Measurements from ENCODE around the gene PTMS.

DNA sequence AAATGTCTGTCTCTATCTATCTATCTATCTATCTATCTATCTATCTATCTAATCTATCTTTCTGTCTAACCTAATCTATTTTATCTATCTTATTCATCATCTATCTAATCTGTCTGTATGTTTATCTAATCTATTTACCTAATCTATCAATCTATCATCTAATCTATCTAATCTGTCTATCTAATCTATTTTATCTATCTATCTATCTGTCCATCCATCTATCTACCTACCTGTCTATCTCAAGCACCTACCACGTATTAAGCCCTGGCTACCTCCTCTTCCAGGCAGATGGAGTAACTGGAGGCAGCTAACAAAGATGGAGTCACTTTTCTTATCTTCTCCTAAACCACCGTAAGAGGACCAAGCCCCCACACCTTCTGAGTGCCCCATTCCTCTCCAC lies 28.9 kb downstream of the PTMS start:
- TF ChIP-seq POLR2A (IDR thresholded peaks at IDR 0.05) (no peak), POLR2AphosphoS5 (IDR thresholded peaks at IDR 0.05) (no peak)
- TF ChIP-seq, protein P1, sequence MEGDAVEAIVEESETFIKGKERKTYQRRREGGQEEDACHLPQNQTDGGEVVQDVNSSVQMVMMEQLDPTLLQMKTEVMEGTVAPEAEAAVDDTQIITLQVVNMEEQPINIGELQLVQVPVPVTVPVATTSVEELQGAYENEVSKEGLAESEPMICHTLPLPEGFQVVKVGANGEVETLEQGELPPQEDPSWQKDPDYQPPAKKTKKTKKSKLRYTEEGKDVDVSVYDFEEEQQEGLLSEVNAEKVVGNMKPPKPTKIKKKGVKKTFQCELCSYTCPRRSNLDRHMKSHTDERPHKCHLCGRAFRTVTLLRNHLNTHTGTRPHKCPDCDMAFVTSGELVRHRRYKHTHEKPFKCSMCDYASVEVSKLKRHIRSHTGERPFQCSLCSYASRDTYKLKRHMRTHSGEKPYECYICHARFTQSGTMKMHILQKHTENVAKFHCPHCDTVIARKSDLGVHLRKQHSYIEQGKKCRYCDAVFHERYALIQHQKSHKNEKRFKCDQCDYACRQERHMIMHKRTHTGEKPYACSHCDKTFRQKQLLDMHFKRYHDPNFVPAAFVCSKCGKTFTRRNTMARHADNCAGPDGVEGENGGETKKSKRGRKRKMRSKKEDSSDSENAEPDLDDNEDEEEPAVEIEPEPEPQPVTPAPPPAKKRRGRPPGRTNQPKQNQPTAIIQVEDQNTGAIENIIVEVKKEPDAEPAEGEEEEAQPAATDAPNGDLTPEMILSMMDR (IDR thresholded peaks at IDR 0.05): no peak
